H1 (cell line): ENCODE measurements around the gene FAM53B. TPM values are rescaled to one million over a fixed set of nuclear protein-coding genes. Genes with fewer than 3 reads are reported as not detected.

Source experiments
- CTCF ChIA-PET: fragments of 300-600 bp; sonication (Branson Sonifier 250); formaldehyde crosslinking; loops from one replicate; lab custom pipeline; 2021; ENCODE audit not compliant: partially characterized antibody; lab: Charles Lee
- POLR2A ChIA-PET: fragments of 300-600 bp; sonication (Branson Sonifier 250); formaldehyde crosslinking; loops from one replicate; lab custom pipeline; 2021; ENCODE audit warnings: inconsistent platforms; ENCODE audit not compliant: partially characterized antibody; lab: Charles Lee
- DNase-seq, 2 experiments: peaks; one replicate each; pipeline versions ENCODE4 v3.0.0 to v3.0.0-alpha.2; 2010 to 2022; ENCODE audit warnings: low spot score in 2 of 2, low read depth in 1 of 2, mixed read lengths in 1 of 2
- FAIRE-seq: peaks from 2 replicates; lab custom pipeline; 2011; peaks lifted over from hg19 to GRCh38; lab: Jason Lieb, UNC
- H2AFZ ChIP-seq: 2 replicates; pipeline ENCODE4 v1.8.1; 2012; ENCODE audit warnings: low read length, inconsistent platforms
- H2AK5ac ChIP-seq: 2 replicates; pipeline ENCODE4 v1.6.1; 2013; ENCODE audit warnings: low read depth, low read length
- H2BK120ac ChIP-seq: replicated peaks from 2 replicates; pipeline ENCODE3; 2013; ENCODE audit warnings: low read depth, low read length, inconsistent platforms
- H2BK12ac ChIP-seq: 2 replicates; pipeline ENCODE4 v1.6.1; 2013; ENCODE audit warnings: low read depth, low read length
- H2BK15ac ChIP-seq: 2 replicates; pipeline ENCODE4 v1.6.1; 2013; ENCODE audit warnings: low read length
- H2BK20ac ChIP-seq: 2 replicates; pipeline ENCODE4 v1.6.1; 2013; ENCODE audit warnings: low read length
- H2BK5ac ChIP-seq: 2 replicates; pipeline ENCODE4 v1.6.1; 2013; ENCODE audit warnings: low read depth, low read length
- H3K14ac ChIP-seq: 2 replicates; pipeline ENCODE4 v1.6.1; 2013; ENCODE audit warnings: inconsistent platforms; ENCODE audit not compliant: insufficient read length
- H3K18ac ChIP-seq: 2 replicates; pipeline ENCODE4 v1.6.1; 2013; ENCODE audit warnings: low read length; ENCODE audit errors: extremely low read depth
- H3K23ac ChIP-seq: 2 replicates; pipeline ENCODE4 v1.6.1; 2013; ENCODE audit warnings: inconsistent platforms; ENCODE audit not compliant: insufficient read length
- H3K23me2 ChIP-seq: 2 replicates; pipeline ENCODE4 v1.6.1; 2013; ENCODE audit warnings: low read depth, low read length
- H3K27ac ChIP-seq: 2 replicates; pipeline ENCODE4 v1.6.1; 2011; ENCODE audit warnings: low read depth, low read length, inconsistent platforms
- H3K27me3 ChIP-seq, 4 experiments: replicated peaks in 1 of 4; 1 replicate in 1 of 4; 2 replicates in 3 of 4; pipeline versions ENCODE4 v1.6.1 to v1.8.1; 2011 to 2013; ENCODE audit warnings: low read length in 3 of 4, mild to moderate bottlenecking in 3 of 4, inconsistent platforms in 2 of 4, mixed read lengths in 2 of 4, moderate library complexity in 1 of 4; ENCODE audit not compliant: control insufficient read depth in 3 of 4, insufficient read depth in 3 of 4; ENCODE audit errors: extremely low read depth in 1 of 4
- H3K36me3 ChIP-seq, 4 experiments: 2 replicates each; pipeline versions ENCODE4 v1.6.1 to v1.8.1; 2011 to 2013; ENCODE audit warnings: mild to moderate bottlenecking in 4 of 4, low read length in 3 of 4, moderate library complexity in 2 of 4, control low read depth in 1 of 4, inconsistent platforms in 1 of 4; ENCODE audit not compliant: insufficient read depth in 4 of 4, control insufficient read depth in 2 of 4
- H3K4ac ChIP-seq: replicated peaks from 2 replicates; pipeline ENCODE3; 2013; ENCODE audit warnings: low read length, low read depth, mixed read lengths, inconsistent platforms; ENCODE audit not compliant: insufficient read length
- H3K4me1 ChIP-seq, 4 experiments: replicated peaks in 1 of 4; 1 replicate in 1 of 4; 2 replicates in 3 of 4; pipeline versions ENCODE4 v1.6.1 to v1.8.1; 2011 to 2013; ENCODE audit warnings: low read length in 3 of 4, inconsistent platforms in 2 of 4, mixed read lengths in 1 of 4; ENCODE audit not compliant: insufficient read depth in 4 of 4, control insufficient read depth in 3 of 4
- H3K4me2 ChIP-seq, 2 experiments: 2 replicates each; pipeline versions ENCODE4 v1.6.1 to v1.8.1; 2011 to 2013; ENCODE audit warnings: low read depth in 2 of 2, low read length in 2 of 2, control low read depth in 1 of 2, inconsistent platforms in 1 of 2, mild to moderate bottlenecking in 1 of 2; ENCODE audit not compliant: insufficient read depth in 1 of 2
- H3K4me3 ChIP-seq, 4 experiments: fragments of 200-600, 300-600 bp in 1 of 4; sonication (generic), shearing (Covaris generic), sonication (Bioruptor Twin) in 1 of 4; 2 replicates each; pipeline versions ENCODE4 v1.5.1 to v1.8.1; 2011 to 2016; ENCODE audit warnings: low read length in 4 of 4, low read depth in 3 of 4, control low read depth in 2 of 4, inconsistent platforms in 2 of 4, mild to moderate bottlenecking in 2 of 4, mixed read lengths in 1 of 4, moderate library complexity in 1 of 4; ENCODE audit not compliant: insufficient read depth in 2 of 4; ENCODE audit errors: extremely low read depth in 1 of 4
- H3K56ac ChIP-seq: replicated peaks from 2 replicates; pipeline ENCODE3; 2013; ENCODE audit warnings: low read depth, mild to moderate bottlenecking, mixed read lengths, low read length, inconsistent platforms; ENCODE audit not compliant: insufficient read length
- H3K79me1 ChIP-seq: 2 replicates; pipeline ENCODE4 v1.6.1; 2013; ENCODE audit warnings: low read depth, low read length, control low read depth
- H3K79me2 ChIP-seq, 2 experiments: 2 replicates each; pipeline versions ENCODE4 v1.6.1 to v1.8.1; 2012 to 2013; ENCODE audit warnings: low read length in 2 of 2, mild to moderate bottlenecking in 2 of 2, inconsistent platforms in 1 of 2; ENCODE audit not compliant: insufficient read depth in 2 of 2, control insufficient read depth in 1 of 2
- H3K9ac ChIP-seq, 4 experiments: replicated peaks in 1 of 4; 1 replicate in 1 of 4; 2 replicates in 3 of 4; pipeline versions ENCODE4 v1.6.1 to v1.8.1; 2011 to 2013; ENCODE audit warnings: low read depth in 3 of 4, low read length in 3 of 4, control low read depth in 2 of 4, mild to moderate bottlenecking in 2 of 4, moderate library complexity in 2 of 4, inconsistent platforms in 1 of 4; ENCODE audit errors: extremely low read depth in 1 of 4
- H3K9me3 ChIP-seq, 2 experiments: 2 replicates each; pipeline versions ENCODE4 v1.6.1 to v1.8.1; 2012 to 2013; ENCODE audit warnings: mild to moderate bottlenecking in 2 of 2, moderate library complexity in 2 of 2, control low read depth in 1 of 2, inconsistent platforms in 1 of 2, low read depth in 1 of 2, low read length in 1 of 2, mixed read lengths in 1 of 2; ENCODE audit not compliant: insufficient read depth in 2 of 2
- H4K20me1 ChIP-seq, 2 experiments: replicated peaks in 1 of 2; 2 replicates each; pipeline versions ENCODE3 to v1.8.1; 2011 to 2013; ENCODE audit warnings: inconsistent platforms in 2 of 2, low read length in 2 of 2, mild to moderate bottlenecking in 1 of 2; ENCODE audit not compliant: insufficient read depth in 2 of 2, control insufficient read depth in 1 of 2
- H4K5ac ChIP-seq: 2 replicates; pipeline ENCODE4 v1.6.1; 2013; ENCODE audit warnings: low read length, low read depth, mixed read lengths, inconsistent platforms; ENCODE audit not compliant: insufficient read length
- H4K8ac ChIP-seq: 2 replicates; pipeline ENCODE4 v1.8.0; 2013; ENCODE audit warnings: mild to moderate bottlenecking, moderate library complexity, low read length, inconsistent platforms; ENCODE audit not compliant: insufficient read depth; ENCODE audit errors: extremely low read depth
- H4K91ac ChIP-seq: replicated peaks from 2 replicates; pipeline ENCODE3; 2013; ENCODE audit warnings: low read length, mixed read lengths, inconsistent platforms; ENCODE audit not compliant: insufficient read length
- BCL11A ChIP-seq, 2 experiments: IDR thresholded peaks; one replicate each; pipeline ENCODE4 v1.6.1; 2011; ENCODE audit warnings: low read depth in 2 of 2, low read length in 2 of 2, mild to moderate bottlenecking in 2 of 2
- BRCA1 ChIP-seq: IDR thresholded peaks from 2 replicates; pipeline ENCODE4 v1.6.1; 2012; ENCODE audit warnings: low read depth, low read length, improper control_type of control experiment
- CEBPB ChIP-seq: IDR thresholded peaks from 2 replicates; pipeline ENCODE4 v1.6.1; 2012; ENCODE audit warnings: low read depth, low read length
- CHD2 ChIP-seq: IDR thresholded peaks from 2 replicates; pipeline ENCODE4 v1.6.1; 2012; ENCODE audit warnings: low read length, improper control_type of control experiment
- CREB1 ChIP-seq: IDR thresholded peaks from 2 replicates; pipeline ENCODE4 v1.6.1; 2012; ENCODE audit warnings: inconsistent platforms
- GABPA ChIP-seq: IDR thresholded peaks from 2 replicates; pipeline ENCODE4 v1.6.1; 2011; ENCODE audit warnings: mild to moderate bottlenecking, low read length, moderate library complexity, borderline replicate concordance; ENCODE audit not compliant: insufficient read depth
- KDM4A ChIP-seq: IDR thresholded peaks from one replicate; pipeline ENCODE4 v1.7.1; 2012; ENCODE audit warnings: low read depth, mild to moderate bottlenecking, moderate library complexity, low read length, inconsistent platforms; ENCODE audit not compliant: severe bottlenecking
- MAFK ChIP-seq: IDR thresholded peaks from 2 replicates; pipeline ENCODE4 v1.6.1; 2012; ENCODE audit warnings: low read depth, mild to moderate bottlenecking, improper control_type of control experiment, low read length
- PHF8 ChIP-seq: fragments of 200-600 bp; sonication (generic); conservative IDR thresholded peaks from 2 replicates; pipeline ENCODE4 v1.7.1; 2012; ENCODE audit warnings: low read depth, mild to moderate bottlenecking, inconsistent platforms, low read length, moderate library complexity
- POLR2A ChIP-seq, 2 experiments: IDR thresholded peaks; 1 replicate in 1 of 2; 2 replicates in 1 of 2; pipeline ENCODE4 v1.6.1; 2011; ENCODE audit warnings: low read depth in 2 of 2, low read length in 2 of 2, mild to moderate bottlenecking in 2 of 2; ENCODE audit errors: control extremely low read depth in 1 of 2
- SUZ12 ChIP-seq: fragments of 200-600 bp; sonication (generic); IDR thresholded peaks from 2 replicates; pipeline ENCODE4 v1.6.1; 2012; ENCODE audit warnings: mild to moderate bottlenecking, inconsistent platforms, low read length, moderate library complexity, mixed read lengths
- WGBS, 2 experiments: shearing (Covaris generic) in 1 of 2; methylation state at CpG; one replicate each; pipeline versions ENCODE4 v1.1.6 to v1.1.7; 2013 to 2015; ENCODE audit warnings: low lambda C conversion rate in 2 of 2, mixed read lengths in 2 of 2, inconsistent platforms in 1 of 2, low coverage in 1 of 2, missing lambda C conversion rate in 1 of 2; ENCODE audit not compliant: insufficient replicate concordance in 2 of 2, insufficient coverage in 1 of 2, insufficient read length in 1 of 2; ENCODE audit errors: extremely low coverage in 1 of 2, missing lambda C conversion rate in 1 of 2; 5-methylcytosine and 5-hydroxymethylcytosine counted together
- polyA plus RNA-seq, 7 experiments: library from polyadenylated mRNA; depleted of rRNA in 3 of 7; stranded (reverse) in 5 of 7; unstranded in 2 of 7; fragments of >200 nt in 5 of 7; fragments of 200-250 nt in 2 of 7; gene quantifications; 1 replicate in 5 of 7; 2 replicates in 1 of 7; 4 replicates in 1 of 7; pipeline versions ENCODE4 v1.2.1 to v1.2.3, GENCODE V29; 2011 to 2013; ENCODE audit warnings: missing spikeins in 2 of 7, mixed read lengths in 2 of 7
- total RNA-seq: library from RNA; stranded (reverse); fragmentation: NEBNext Ultra II Directional; extraction: Animal tissue kit (Norgen Biotek cat#: 25700); gene quantifications from 2 replicates; pipeline ENCODE4 v1.2.1, GENCODE V29; 2021
- TF ChIP-seq, protein P1 (sequence below), 3 experiments: IDR thresholded peaks; 1 replicate in 2 of 3; 2 replicates in 1 of 3; pipeline versions ENCODE4 v1.5.1 to v1.6.1; 2011; ENCODE audit warnings: low read length in 3 of 3, mild to moderate bottlenecking in 3 of 3, inconsistent platforms in 2 of 3, low read depth in 1 of 3, moderate library complexity in 1 of 3; ENCODE audit not compliant: insufficient read depth in 1 of 3; ENCODE audit errors: control extremely low read depth in 1 of 3

The FAM53B gene
- total and polyA plus RNA-seq, 2 of the 8 experiments (the other 6 are each of a cell fraction or from before 2014, with no cell fraction given) = 5.3 to 14.4 TPM

GRCh38 chr10:124639646-124640045 lies 104.5 kb downstream of the FAM53B start:
- Histone ChIP-seq H4K91ac (no peak overlapping the region), H3K9me3 (no peaks in the 10 kb centered on the region), H4K5ac (no peak overlapping the region), H3K79me1 (no peaks in the 10 kb centered on the region), H3K23ac (no peak overlapping the region), H3K4me3 (no peak overlapping the region), H3K27ac (no peak overlapping the region), H3K27me3 (no peaks in the 10 kb centered on the region), H3K56ac (no peak overlapping the region), H3K18ac (no peak overlapping the region), H4K8ac (no peak overlapping the region; the same call in 1 of the 2 replicates), H3K4me1 (no peaks in the 10 kb centered on the region; a peak in 1 of 7 replicates), H2BK20ac (no peak overlapping the region), H2BK5ac (no peak overlapping the region), H3K23me2 (0 out of 2 replicates have a peak, but pooled peaks cover 2% of the 10 kb centered on the region), H2BK12ac (no peak overlapping the region), H3K14ac (no peak overlapping the region), H2AFZ (no peak overlapping the region), H3K79me2 (no peaks in the 10 kb centered on the region; a peak in 1 of 4 replicates), H3K4ac (no peak overlapping the region), H3K4me2 (no peak overlapping the region), H2BK120ac (no peak overlapping the region), H3K36me3 (no peaks in the 10 kb centered on the region), H3K9ac (no peak overlapping the region), H4K20me1 (peaks cover 0 to 7% of the 10 kb centered on the region in 2 experiments), H2AK5ac (no peak overlapping the region), H2BK15ac (no peak overlapping the region)
- ChIA-PET CTCF (interaction anchor here (2.2 kb wide), 1 partner anchor 109 kb away, joined by 6 read pairs; no protein-coding TSS in a partner anchor), POLR2A (interaction anchor here (0.8 kb wide), 1 partner anchor 13 kb away, joined by 3 read pairs; no protein-coding TSS in a partner anchor)
- no peak for DNase-seq
- no peak for FAIRE-seq
- WGBS, 2 experiments = 94% methylated on average over 6 of the region's 6 CpGs; no CpG with 5 or more reads in 1 of the 2 experiments
- no peak for TF ChIP-seq MAFK
- TF ChIP-seq, protein P1, sequence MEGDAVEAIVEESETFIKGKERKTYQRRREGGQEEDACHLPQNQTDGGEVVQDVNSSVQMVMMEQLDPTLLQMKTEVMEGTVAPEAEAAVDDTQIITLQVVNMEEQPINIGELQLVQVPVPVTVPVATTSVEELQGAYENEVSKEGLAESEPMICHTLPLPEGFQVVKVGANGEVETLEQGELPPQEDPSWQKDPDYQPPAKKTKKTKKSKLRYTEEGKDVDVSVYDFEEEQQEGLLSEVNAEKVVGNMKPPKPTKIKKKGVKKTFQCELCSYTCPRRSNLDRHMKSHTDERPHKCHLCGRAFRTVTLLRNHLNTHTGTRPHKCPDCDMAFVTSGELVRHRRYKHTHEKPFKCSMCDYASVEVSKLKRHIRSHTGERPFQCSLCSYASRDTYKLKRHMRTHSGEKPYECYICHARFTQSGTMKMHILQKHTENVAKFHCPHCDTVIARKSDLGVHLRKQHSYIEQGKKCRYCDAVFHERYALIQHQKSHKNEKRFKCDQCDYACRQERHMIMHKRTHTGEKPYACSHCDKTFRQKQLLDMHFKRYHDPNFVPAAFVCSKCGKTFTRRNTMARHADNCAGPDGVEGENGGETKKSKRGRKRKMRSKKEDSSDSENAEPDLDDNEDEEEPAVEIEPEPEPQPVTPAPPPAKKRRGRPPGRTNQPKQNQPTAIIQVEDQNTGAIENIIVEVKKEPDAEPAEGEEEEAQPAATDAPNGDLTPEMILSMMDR (IDR thresholded peaks at IDR 0.05; ENCODE audit: control extremely low read depth in 1 of 3, insufficient read depth in 1 of 3, low read depth in 1 of 3, low read length in 3 of 3) = no peak
- TF ChIP-seq CHD2 = no peak
- TF ChIP-seq BCL11A (IDR thresholded peaks at IDR 0.05; ENCODE audit: low read depth in 2 of 2, low read length in 2 of 2) = no peak
- TF ChIP-seq KDM4A = no peak
- TF ChIP-seq SUZ12 = no peak
- no peak for TF ChIP-seq CREB1
- TF ChIP-seq PHF8 = no peak
- no peak for TF ChIP-seq POLR2A (IDR thresholded peaks at IDR 0.05; ENCODE audit: control extremely low read depth in 1 of 2, low read depth in 2 of 2, low read length in 2 of 2)
- no peak for TF ChIP-seq BRCA1
- TF ChIP-seq GABPA = no peak
- no peak for TF ChIP-seq CEBPB
